ENCODE results near the gene NSD2. TPM values are rescaled to one million over a fixed set of nuclear protein-coding genes. Genes with fewer than 3 reads are reported as not detected.
A peak's percentile ranks its signal among the peaks of the same experiment; 100 is the strongest.

The NSD2 gene
- total RNA-seq, 1 experiment from 2014 or later: 136 TPM

DNA sequence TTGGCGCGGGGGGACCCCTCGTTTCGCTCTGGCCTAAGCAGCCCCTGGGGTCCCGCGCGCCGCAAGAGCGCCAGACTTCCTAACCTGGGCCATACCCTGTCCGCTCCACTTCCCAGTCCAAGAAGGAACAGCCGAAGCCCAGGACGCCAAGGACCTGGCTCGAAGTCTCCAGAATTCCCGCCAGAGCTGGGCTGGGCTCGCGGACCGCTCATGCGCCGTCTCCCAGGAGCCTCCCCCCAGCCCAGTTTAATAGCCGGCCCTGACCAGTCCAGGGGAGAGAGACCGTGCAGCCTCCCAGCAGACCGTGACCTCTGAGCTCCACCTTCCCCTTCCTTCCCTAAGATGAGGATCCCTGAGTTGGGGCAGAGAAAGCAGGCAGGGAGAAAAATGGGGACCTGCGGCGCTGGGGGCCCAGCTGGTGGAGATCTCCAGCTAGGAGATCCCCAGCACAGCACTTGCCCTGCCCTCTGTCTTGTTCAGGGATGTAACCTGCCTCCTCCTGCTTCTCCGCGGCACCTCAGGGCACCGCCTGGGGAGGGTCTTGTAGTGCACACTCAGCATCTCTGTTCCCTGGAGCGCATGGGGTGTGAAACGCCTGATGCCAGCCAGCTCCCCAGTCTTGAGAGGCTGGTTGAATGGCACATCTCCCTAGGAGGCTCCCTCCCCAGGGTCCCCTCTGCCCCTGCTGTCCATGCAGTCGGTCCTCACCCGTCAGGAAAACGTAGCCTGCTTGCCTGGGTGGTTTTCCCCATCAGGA, 14.1 kb upstream of the NSD2 start:
- Histone ChIP-seq H3K18ac (ENCODE audit: insufficient read length, low read depth, low read length) (no peak overlapping the region), H3K9me3 (ENCODE audit: control insufficient read depth, low read depth, low read length) (no peaks in the 10 kb centered on the region), H2BK15ac (ENCODE audit: low read depth, low read length) (no peak overlapping the region), H3T11ph (ENCODE audit: low read length) (no peak overlapping the region), H2AK5ac (ENCODE audit: insufficient read length, low read length) (no peak overlapping the region), H4K91ac (ENCODE audit: insufficient read length, low read depth, low read length) (no peak overlapping the region), H3K27me3 (ENCODE audit: insufficient read depth, low read length) (peaks cover 50% of the 10 kb centered on the region), H3K56ac (ENCODE audit: insufficient read length, low read depth, low read length) (no peak overlapping the region), H2BK12ac (ENCODE audit: insufficient read length, low read depth, low read length) (no peak overlapping the region), H3K23ac (ENCODE audit: insufficient read length, low read depth, low read length) (no peak overlapping the region), H2BK20ac (ENCODE audit: low read depth, low read length, poor library complexity, severe bottlenecking) (no peak overlapping the region), H3K14ac (ENCODE audit: insufficient read depth, low read length) (no peak overlapping the region), H3K4me1 (ENCODE audit: insufficient read depth, low read length) (no peaks in the 10 kb centered on the region), H3K23me2 (ENCODE audit: insufficient read length, low read depth, low read length, poor library complexity, severe bottlenecking) (peaks cover 13% of the 10 kb centered on the region), H2BK120ac (ENCODE audit: low read depth, low read length, poor library complexity, severe bottlenecking) (no peak overlapping the region), H3K4me2 (ENCODE audit: insufficient read depth, insufficient read length, low read length) (peak overlapping the region; percentile 22), H3K27ac (ENCODE audit: insufficient read length, low read depth, low read length) (no peak overlapping the region), H2BK5ac (ENCODE audit: insufficient read length, low read length) (no peak overlapping the region), H4K5ac (ENCODE audit: insufficient read length, low read depth, low read length) (no peak overlapping the region), H2AFZ (ENCODE audit: low read length) (no peak overlapping the region), H3K4ac (ENCODE audit: low read depth, low read length) (no peak overlapping the region), H4K8ac (replicated peaks; ENCODE audit: insufficient read length, low read depth, low read length) (no peak overlapping the region), H4K20me1 (ENCODE audit: control insufficient read depth, insufficient read depth, insufficient read length) (no peaks in the 10 kb centered on the region), H3K9ac (ENCODE audit: extremely low read depth, insufficient read length, low read length) (no peak overlapping the region), H3K79me1 (ENCODE audit: insufficient read depth, low read depth, low read length, poor library complexity, severe bottlenecking) (no peaks in the 10 kb centered on the region), H3K79me2 (ENCODE audit: insufficient read depth, low read length) (no peaks in the 10 kb centered on the region; the same call in 1 of the 2 replicates)
- no peak overlapping the region for H3K27ac Mint-ChIP-seq
- no CpG with 5 or more reads among the region's 32 CpGs for WGBS (ENCODE audit: extremely low coverage, insufficient read length, low lambda C conversion rate)
- peaks cover 5 to 7% (median 6%) of the 10 kb centered on the region in 3 experiments; a peak in 6 of 7 replicates for H3K36me3 Mint-ChIP-seq (ENCODE audit: insufficient read depth in 1 of 3, low read depth in 3 of 3)
- TF ChIP-seq, protein P1, sequence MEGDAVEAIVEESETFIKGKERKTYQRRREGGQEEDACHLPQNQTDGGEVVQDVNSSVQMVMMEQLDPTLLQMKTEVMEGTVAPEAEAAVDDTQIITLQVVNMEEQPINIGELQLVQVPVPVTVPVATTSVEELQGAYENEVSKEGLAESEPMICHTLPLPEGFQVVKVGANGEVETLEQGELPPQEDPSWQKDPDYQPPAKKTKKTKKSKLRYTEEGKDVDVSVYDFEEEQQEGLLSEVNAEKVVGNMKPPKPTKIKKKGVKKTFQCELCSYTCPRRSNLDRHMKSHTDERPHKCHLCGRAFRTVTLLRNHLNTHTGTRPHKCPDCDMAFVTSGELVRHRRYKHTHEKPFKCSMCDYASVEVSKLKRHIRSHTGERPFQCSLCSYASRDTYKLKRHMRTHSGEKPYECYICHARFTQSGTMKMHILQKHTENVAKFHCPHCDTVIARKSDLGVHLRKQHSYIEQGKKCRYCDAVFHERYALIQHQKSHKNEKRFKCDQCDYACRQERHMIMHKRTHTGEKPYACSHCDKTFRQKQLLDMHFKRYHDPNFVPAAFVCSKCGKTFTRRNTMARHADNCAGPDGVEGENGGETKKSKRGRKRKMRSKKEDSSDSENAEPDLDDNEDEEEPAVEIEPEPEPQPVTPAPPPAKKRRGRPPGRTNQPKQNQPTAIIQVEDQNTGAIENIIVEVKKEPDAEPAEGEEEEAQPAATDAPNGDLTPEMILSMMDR (conservative IDR thresholded peaks at IDR 0.05): no peak
- peaks cover 67% of the 10 kb centered on the region for H3K27me3 Mint-ChIP-seq (ENCODE audit: low read depth)
- no peak for DNase-seq
- H3K4me1 Mint-ChIP-seq: peaks cover 9 to 18% of the 10 kb centered on the region in 2 experiments
- peak overlapping the region; percentile 70 to 79 for H3K4me3 Mint-ChIP-seq
- no peaks in the 10 kb centered on the region for H3K9me3 Mint-ChIP-seq

Measured in H9 (cell line).